HG03432 (cell line): ENCODE results near the gene GCDH.
"Not testable (repeated sequence)": the region's sequence is repeated elsewhere in the genome, so short reads cannot be mapped to it uniquely, and the experiment has no call there.

ENCODE experiments used
- ATAC-seq: cut with Tn5 transposase; IDR thresholded peaks from one replicate; pipeline ENCODE4 v1.9.1; 2021; ENCODE audit warnings: mild to moderate bottlenecking, moderate library complexity; ENCODE audit not compliant: unreplicated experiment

Gene GCDH

DNA sequence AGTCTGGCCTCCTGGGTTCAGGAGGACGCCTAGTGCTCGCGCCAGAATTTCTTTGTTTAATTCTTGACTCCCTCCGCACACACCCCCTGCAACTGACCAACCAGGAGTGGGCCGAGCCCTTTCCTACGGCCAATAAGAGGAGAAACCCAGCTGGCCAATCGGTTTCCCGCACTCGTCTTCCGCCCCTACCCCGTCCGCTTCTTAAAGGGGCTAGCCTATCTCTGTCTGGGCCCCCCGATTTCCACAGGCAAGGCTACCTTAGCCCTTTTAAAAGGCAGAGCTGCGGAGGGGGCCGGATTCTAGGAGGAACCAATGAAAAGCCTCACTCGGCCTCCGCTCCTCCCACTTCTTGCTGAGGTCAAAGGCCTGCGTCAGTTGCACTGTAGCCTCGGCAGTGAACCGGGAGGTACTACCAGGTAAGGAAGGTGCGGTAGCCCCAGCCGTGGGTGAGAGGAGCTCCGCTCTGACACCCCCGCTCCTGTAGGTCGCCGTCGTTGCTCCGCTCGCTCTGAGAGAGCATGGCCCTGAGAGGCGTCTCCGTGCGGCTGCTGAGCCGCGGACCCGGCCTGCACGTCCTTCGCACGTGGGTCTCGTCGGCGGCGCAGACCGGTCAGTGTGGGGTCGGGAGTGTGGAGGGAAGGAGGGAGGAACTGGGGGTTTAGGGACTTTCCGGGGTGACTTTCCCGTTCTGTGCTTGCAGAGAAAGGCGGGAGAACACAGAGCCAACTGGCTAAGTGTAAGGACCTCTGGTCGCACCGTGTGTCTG, at the start of gene GCDH:
Gene GCDH, plus strand, starts transcription at position 374 of the 766 bp plus-strand sequence. Its CDS starts 145 bp downstream, at position 519.
- ATAC-seq: peak; percentile 81

DNA sequence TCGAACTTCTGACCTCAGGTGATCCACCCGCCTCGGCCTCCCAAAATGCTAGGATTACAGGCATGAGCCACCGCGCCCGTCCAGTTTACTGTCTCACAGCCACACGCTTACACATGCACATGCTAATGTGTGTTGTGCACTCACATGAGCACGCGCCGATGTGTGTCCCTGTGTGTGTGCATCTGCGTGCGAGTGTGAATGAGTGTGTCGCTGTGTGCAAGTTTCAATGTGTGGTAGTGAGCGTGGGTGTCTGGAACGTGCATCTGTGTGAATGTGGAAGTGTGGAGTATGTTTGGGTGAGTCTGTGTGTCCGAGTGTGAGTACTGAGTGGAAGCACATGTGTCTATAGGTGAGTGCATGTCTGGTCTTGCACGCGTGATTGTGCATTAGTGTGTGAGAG, 48.4 kb upstream of the GCDH start:
- ATAC-seq: no peak

- ATAC-seq: no peak
These were observed 47.6 kb upstream of the GCDH start for GRCh38 chr19:12843328-12843727.

DNA sequence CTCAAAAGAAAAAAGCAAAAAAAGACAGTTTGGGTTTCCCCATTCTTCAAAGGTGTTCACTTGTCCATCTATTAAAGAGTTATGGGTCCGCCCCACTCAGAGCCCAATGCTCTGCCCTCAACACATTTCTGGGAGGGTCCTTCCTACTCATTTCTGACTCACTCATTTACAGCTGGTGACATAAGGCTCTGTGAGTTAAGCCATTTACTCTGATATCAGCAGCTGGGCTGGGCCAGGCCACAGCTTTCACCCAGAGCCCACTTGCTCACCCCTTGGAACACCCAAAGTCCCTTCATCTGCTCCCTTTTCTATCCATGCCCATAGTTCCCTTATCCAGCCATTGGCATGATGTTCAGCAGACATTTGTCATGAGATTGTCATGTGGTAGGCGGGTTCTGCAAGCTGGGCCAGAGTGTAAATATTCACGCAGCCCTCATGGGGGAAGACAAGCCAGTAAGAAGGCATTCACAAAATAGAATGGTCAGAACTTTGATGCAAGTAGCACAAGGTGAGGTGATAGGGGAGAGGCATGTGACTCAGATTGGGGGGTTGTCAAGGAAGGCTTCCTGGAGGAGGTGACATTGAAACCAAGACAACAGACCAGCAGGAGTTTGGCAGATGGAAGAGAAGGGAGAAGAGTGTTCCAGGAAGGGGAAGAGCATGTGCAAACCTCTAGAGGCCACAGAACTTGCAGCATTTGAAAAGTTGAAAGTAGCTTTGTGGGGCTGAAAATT, 46.8 kb upstream of the GCDH start:
- no peak for ATAC-seq

- ATAC-seq: not testable (repeated sequence)
These were observed 44.3 kb upstream of the GCDH start for GRCh38 chr19:12846613-12847012.

DNA sequence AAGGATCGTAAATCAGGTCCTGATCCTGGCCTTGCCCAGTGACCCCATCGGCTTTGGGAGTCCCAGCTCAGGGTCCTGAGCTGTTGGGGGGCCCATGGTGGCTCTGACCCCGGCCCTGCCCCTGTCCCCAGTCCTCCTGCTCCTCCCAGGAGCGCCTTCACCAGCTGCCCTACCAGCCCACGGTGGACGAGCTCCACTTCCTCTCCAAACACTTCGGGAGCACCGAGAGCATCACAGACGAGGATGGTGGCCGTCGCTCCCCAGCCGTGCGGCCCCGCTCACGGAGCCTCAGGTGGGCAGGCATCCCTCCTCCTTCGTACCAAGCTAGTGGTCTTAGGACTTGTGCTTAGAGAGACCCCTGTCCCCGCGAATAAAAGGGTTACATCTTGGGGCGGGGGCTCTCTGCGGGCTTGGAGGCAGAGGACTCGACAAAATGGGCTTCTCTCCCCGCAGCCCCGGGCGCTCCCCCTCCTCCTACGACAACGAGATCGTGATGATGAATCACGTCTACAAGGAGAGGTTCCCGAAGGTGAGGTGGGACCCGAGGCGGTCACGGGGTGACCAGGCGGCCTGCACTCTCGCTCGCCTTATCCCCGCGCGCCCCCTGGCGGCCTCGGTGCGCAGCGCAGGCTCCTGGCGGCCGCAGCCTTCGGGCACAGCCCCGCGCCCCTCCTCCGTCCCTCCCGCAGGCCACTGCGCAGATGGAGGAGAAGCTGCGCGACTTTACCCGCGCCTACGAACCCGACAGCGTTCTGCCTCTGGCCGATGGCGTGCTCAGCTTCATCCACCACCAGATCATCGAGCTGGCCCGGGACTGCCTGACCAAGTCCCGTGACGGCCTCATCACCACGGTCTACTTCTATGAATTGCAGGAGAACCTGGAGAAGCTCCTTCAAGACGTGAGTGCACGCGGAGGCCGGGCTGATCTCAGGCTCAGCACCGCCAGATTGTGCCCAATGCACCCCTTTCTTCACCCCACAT, 43.5 kb upstream of the GCDH start:
- no peak for ATAC-seq

GRCh38 chr19:12856653-12857052, 34.3 kb upstream of the GCDH start:
- no peak for ATAC-seq

- no peak for ATAC-seq
These were observed 32.7 kb upstream of the GCDH start for GRCh38 chr19:12858041-12858928.

- ATAC-seq: no peak
These were observed 31.4 kb upstream of the GCDH start for GRCh38 chr19:12859546-12859945.

GRCh38 chr19:12864143-12864542, 26.8 kb upstream of the GCDH start:
- no peak for ATAC-seq

DNA sequence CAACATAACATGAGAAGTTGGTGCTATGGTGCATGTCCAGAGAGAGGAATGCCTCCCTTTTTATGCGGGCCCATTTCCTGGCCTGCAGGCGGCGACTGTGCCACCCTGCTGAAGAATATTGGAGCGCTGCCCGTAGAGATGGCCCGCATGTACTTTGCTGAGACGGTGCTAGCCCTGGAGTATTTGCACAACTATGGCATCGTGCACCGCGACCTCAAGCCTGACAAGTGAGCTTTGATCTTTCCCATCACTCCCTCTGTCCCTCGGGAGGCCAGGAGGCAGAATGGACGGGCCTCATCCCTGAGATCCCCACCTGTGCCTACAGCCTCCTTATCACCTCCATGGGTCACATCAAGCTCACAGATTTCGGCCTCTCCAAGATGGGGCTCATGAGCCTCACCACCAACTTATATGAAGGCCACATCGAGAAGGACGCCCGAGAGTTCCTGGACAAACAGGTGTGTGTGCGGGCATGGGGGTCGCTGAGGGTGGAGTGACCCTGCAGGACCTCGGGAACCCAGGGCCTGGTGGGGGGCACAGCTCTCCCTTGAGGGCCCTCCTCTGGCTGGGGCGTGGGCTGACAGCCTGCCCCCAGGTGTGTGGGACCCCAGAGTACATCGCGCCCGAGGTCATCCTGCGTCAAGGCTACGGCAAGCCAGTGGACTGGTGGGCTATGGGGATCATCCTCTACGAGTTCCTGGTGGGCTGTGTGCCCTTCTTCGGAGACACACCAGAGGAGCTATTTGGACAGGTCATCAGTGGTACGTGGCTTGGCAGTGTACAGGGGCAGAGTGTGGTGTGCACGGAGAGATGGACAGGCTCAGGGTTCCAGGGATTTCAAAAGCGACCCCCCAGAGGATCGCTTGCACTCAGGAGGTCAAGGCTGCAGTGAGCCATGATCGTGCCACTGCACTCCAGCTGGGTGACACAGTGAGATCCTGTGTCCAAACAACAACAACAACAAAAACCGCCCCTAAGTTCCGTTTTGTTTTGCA, 25.9 kb upstream of the GCDH start:
- no peak for ATAC-seq

DNA sequence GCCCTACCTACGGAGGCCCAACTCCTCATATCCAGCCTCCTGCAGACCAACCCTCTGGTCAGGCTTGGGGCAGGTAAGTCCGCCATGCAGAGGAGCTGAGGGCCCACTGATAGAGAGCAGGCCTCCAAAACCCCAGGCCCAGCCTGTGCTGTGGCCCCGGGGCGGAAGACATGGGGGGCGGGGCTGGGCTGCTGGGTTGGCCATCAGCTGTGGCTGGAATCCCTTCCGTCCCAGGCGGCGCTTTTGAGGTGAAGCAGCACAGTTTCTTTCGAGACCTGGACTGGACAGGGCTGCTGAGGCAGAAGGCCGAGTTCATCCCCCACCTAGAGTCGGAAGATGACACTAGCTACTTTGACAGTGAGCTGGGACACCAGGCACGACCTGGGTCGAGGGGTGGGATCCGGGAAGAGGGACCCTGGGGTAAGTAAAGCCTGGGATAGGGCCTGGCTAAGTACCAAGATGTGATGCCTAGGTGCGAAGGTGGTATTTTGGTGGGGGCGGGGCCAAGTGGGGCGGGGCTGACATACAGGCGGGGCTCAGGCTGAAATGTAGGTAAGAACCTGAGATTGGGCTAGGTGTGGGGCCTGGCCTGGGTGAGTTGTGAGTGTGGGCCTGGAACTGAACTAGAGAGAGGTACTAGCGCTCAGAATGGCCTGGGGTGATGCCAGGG, 25.1 kb upstream of the GCDH start:
- no peak for ATAC-seq

- ATAC-seq: no peak
These were observed 24.4 kb upstream of the GCDH start for GRCh38 chr19:12866416-12867119.

DNA sequence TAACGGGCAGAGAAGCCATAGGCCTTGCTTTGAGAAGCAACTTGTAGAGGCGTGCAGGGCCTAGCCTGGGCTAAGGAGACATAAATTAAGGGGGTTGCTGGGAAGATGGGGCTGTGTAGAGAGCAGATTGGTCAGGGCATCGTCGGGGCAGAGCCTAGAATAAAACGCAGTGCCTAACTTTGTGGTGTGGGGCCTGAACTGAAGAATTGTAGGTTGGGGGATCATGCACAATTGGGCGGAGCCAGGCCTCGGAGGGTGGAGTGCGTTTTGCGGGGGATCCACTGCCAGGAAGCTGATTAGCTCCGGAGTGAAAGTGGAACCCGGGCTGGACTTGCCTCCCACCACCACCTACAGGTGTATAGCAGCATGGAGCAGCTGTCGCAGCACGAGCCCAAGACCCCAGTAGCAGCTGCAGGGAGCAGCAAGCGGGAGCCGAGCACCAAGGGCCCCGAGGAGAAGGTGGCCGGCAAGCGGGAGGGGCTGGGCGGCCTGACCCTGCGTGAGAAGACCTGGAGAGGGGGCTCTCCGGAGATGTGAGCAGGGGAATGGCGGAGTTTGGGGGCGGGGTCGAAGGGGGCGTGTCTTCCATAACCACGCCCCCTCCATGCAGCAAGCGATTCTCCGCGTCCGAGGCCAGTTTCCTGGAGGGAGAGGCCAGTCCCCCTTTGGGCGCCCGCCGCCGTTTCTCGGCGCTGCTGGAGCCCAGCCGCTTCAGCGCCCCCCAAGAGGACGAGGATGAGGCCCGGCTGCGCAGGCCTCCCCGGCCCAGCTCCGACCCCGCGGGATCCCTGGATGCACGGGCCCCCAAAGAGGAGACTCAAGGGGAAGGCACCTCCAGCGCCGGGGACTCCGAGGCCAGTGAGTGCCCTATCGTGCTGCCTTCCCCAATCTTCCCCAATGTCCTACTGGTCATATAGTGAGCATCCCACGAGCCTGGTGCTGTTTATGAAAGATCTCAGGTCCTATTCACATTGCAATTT, 23.6 kb upstream of the GCDH start:
- peak; percentile 55 for ATAC-seq

- ATAC-seq: no peak
These were observed 22.3 kb upstream of the GCDH start for GRCh38 chr19:12868540-12869112.

- no peak for ATAC-seq
These were observed 19.3 kb upstream of the GCDH start for GRCh38 chr19:12871681-12872080.
